OCI-LY7 (cell line): ENCODE measurements around the gene HIRIP3. TPM values are rescaled to one million over a fixed set of nuclear protein-coding genes. Genes with fewer than 3 reads are reported as not detected.

Source experiments
- BruUV-seq: library from RNA; stranded (reverse); fragments of 400-500 nt; replicated peaks from 2 replicates; lab custom pipeline; 2021; lab: Mats Ljungman, UMichigan
- CTCF ChIA-PET: fragments of 300-600 bp; sonication (Branson Sonifier 250); formaldehyde crosslinking; loops from one replicate; lab custom pipeline; 2022; ENCODE audit warnings: antibody characterized with exemption; ENCODE audit not compliant: unreplicated experiment; lab: Charles Lee
- POLR2A ChIA-PET: fragments of 300-600 bp; sonication (Branson Sonifier 250); formaldehyde crosslinking; loops from one replicate; lab custom pipeline; 2022; ENCODE audit warnings: antibody characterized with exemption; lab: Charles Lee
- DNase-seq: peaks from one replicate; pipeline ENCODE4 v3.0.0-alpha.2; 2015; ENCODE audit warnings: low spot score
- H2AFZ ChIP-seq: fragments of 200-600 bp; sonication (generic), shearing (Covaris generic); 2 replicates; pipeline ENCODE4 v1.6.1; 2014; ENCODE audit warnings: mild to moderate bottlenecking, antibody characterized with exemption, low read length, moderate library complexity
- H3K27ac ChIP-seq: fragments of 200-600 bp; sonication (generic); 2 replicates; pipeline ENCODE4 v1.5.1; 2014; ENCODE audit warnings: mixed run types, low read depth, mild to moderate bottlenecking, moderate library complexity, low read length, inconsistent platforms; ENCODE audit not compliant: poor library complexity, severe bottlenecking
- H3K36me3 ChIP-seq: fragments of 200-600 bp; sonication (generic); 2 replicates; pipeline ENCODE4 v1.6.1; 2014; ENCODE audit warnings: mild to moderate bottlenecking, antibody characterized with exemption, low read length, moderate library complexity, mixed read lengths; ENCODE audit not compliant: insufficient read depth
- H3K4me1 ChIP-seq: fragments of 200-600 bp; sonication (generic); 2 replicates; pipeline ENCODE4 v1.5.1; 2014; ENCODE audit warnings: mild to moderate bottlenecking, low read length; ENCODE audit not compliant: insufficient read depth, poor library complexity, severe bottlenecking
- H3K4me2 ChIP-seq: fragments of 200-600 bp; sonication (generic); 2 replicates; pipeline ENCODE4 v1.6.1; 2014; ENCODE audit warnings: mild to moderate bottlenecking, low read length
- H3K4me3 ChIP-seq: fragments of 200-600 bp; sonication (generic); 2 replicates; pipeline ENCODE4 v1.5.1; 2014; ENCODE audit warnings: mild to moderate bottlenecking, low read depth, low read length; ENCODE audit not compliant: poor library complexity, severe bottlenecking
- H3K79me2 ChIP-seq: fragments of 200-600 bp; sonication (generic); 2 replicates; pipeline ENCODE4 v1.6.1; 2016; ENCODE audit warnings: low read depth, mild to moderate bottlenecking, low read length, moderate library complexity, mixed read lengths; ENCODE audit not compliant: insufficient read depth
- H3K9me2 ChIP-seq: fragments of 200-600 bp; sonication (generic); 2 replicates; pipeline ENCODE4 v1.6.1; 2016; ENCODE audit warnings: mild to moderate bottlenecking, low read length, mixed read lengths; ENCODE audit not compliant: insufficient read depth
- H3K9me3 ChIP-seq: fragments of 200-600 bp; sonication (generic); 2 replicates; pipeline ENCODE4 v1.6.1; 2014; ENCODE audit warnings: mild to moderate bottlenecking, mixed run types, low read length, mixed read lengths
- H4K20me1 ChIP-seq: fragments of 200-600 bp; sonication (generic); 2 replicates; pipeline ENCODE4 v1.6.1; 2014; ENCODE audit warnings: mild to moderate bottlenecking, antibody characterized with exemption, low read length, moderate library complexity, mixed read lengths; ENCODE audit not compliant: insufficient read depth
- CTCF ChIP-seq: fragments of 200-600 bp; sonication (generic); conservative IDR thresholded peaks from 2 replicates; pipeline ENCODE4 v1.5.1; 2014; ENCODE audit warnings: mild to moderate bottlenecking, antibody characterized with exemption, low read length, moderate library complexity, mixed read lengths
- EZH2phosphoT487 ChIP-seq: fragments of 200-600 bp; sonication (generic); IDR thresholded peaks from 2 replicates; pipeline ENCODE4 v1.6.1; 2018; ENCODE audit warnings: low read depth, borderline replicate concordance, mild to moderate bottlenecking, mixed run types, antibody characterized with exemption, low read length, moderate library complexity, mixed read lengths
- intact Hi-C: fragments of 100-400 bp; cut with micrococcal nuclease; formaldehyde crosslinking; loops from one replicate; pipeline ENCODE4 v1.10.0; 2022; ENCODE audit not compliant: unreplicated experiment
- total RNA-seq, 2 experiments: library from RNA; depleted of rRNA in 1 of 2; stranded (reverse); fragments of >200 nt in 1 of 2; shearing (Covaris generic) in 1 of 2; gene quantifications; 2 replicates each; pipeline ENCODE4 v1.2.3, GENCODE V29; 2014 to 2022

The HIRIP3 gene
- total RNA-seq, 2 experiments from 2014 or later = 43.2 to 60.4 TPM

- Histone ChIP-seq H3K4me2 (no peak overlapping the region), H3K36me3 (peaks cover 15% of the 10 kb centered on the region; the same call in 1 of the 2 replicates), H2AFZ (no peak overlapping the region), H3K9me3 (no peaks in the 10 kb centered on the region), H3K4me3 (no peak overlapping the region), H3K27ac (no peak overlapping the region), H3K9me2 (no peaks in the 10 kb centered on the region), H3K4me1 (no peaks in the 10 kb centered on the region), H4K20me1 (no peaks in the 10 kb centered on the region), H3K79me2 (no peaks in the 10 kb centered on the region)
- ChIA-PET CTCF (no interaction called here), POLR2A (interaction anchor here (0.5 kb wide), 1 partner anchor 647 kb away, joined by 4 read pairs; the partner anchor contains the start of gene PRR14)
- DNase-seq = no peak
- TF ChIP-seq CTCF (no peak), EZH2phosphoT487 (no peak)
- no TSS peak for BruUV-seq
- intact Hi-C loops = no loop called here
Measured at GRCh38 chr16:30003670-30004423, 8.4 kb upstream of the HIRIP3 start.

DNA sequence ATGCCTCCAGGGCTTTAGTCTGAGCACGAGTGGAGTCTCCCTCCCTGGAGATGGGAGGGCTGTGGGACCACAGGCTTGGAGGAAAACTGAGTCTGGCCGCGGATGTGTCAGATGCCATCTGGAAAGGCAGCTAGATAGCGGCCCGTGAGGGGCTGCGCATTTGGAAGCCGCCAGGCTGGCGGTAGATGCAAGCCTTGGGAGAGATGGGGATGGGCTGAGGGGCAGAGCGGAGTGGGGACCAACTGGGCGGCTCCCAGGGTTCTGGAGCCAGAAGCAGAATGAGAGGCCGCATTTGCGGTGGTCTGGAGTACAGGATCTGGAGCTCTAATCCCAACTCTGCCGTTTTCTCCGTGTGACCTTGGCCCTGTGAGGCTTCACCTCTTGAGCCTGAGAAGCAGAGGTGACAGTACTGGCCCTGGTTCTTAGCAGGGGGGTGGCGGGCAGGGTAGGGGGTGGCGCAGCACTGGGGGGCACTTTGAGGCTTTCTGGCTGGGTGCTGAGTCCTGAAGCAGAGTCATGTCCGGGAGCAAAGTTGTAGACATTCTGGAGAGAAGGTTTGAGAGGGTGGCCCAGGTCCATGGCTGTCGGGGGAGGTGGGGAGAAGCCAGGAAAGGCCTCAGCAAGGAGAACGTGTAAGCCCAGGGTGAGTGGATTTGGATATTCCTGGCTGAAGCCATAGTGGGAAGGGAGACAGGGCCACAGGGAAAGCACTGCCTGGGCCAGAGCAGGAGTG lies 7.4 kb upstream of the HIRIP3 start:
- peaks cover 23% of the 10 kb centered on the region; the same call in 1 of the 2 replicates for H3K36me3 ChIP-seq
- POLR2A ChIA-PET = no interaction called here
- BruUV-seq = no TSS peak

More for the DNA sequence above, 7.4 kb upstream of the HIRIP3 start:
- H3K4me1 ChIP-seq = no peaks in the 10 kb centered on the region
- H3K4me2 ChIP-seq = no peak overlapping the region
- no peak overlapping the region for H3K27ac ChIP-seq
- TF ChIP-seq EZH2phosphoT487 (no peak), CTCF (no peak)
- H3K4me3 ChIP-seq = no peak overlapping the region
- no peaks in the 10 kb centered on the region; the same call in 1 of the 2 replicates for H3K79me2 ChIP-seq
- intact Hi-C loops = no loop called here
- no peaks in the 10 kb centered on the region for H3K9me3 ChIP-seq
- CTCF ChIA-PET = no interaction called here
- no peaks in the 10 kb centered on the region for H4K20me1 ChIP-seq
- H2AFZ ChIP-seq = no peak overlapping the region
- DNase-seq = no peak
- H3K9me2 ChIP-seq = no peaks in the 10 kb centered on the region
